Measurements from ENCODE around the gene CYP2B6.
"Not testable (repeated sequence)": the region's sequence is repeated elsewhere in the genome, so short reads cannot be mapped to it uniquely, and the experiment has no call there.

The CYP2B6 gene

DNA sequence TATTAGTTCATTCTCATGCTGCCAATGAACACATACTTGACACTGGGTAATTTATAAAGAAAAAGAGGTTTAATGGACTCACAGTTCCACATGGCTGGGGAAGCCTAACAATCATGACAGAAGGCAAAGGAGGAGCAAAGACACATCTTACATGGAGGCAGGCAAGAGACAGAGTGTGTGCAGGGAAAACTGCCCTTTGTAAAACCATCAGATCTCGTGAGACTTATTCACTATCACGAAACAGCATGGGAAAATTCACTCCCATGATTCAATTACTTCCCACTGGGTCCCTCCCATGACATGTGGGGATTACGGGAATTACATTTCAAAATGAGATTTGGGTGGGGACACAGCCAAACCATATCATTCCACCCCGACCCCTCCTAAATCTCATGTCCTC is 11.3 kb upstream of the CYP2B6 start:
- H3K23ac ChIP-seq (ENCODE audit: low read length in 2 of 2); H3K9me3 ChIP-seq (ENCODE audit: control insufficient read depth, low read length); H4K8ac ChIP-seq (ENCODE audit: low read length); H2BK15ac ChIP-seq (ENCODE audit: low read depth, poor library complexity, severe bottlenecking); H2AK5ac ChIP-seq (ENCODE audit: low read length, severe bottlenecking); H2BK12ac ChIP-seq (ENCODE audit: low read length in 2 of 2); H3K18ac ChIP-seq (ENCODE audit: low read depth in 1 of 2, low read length in 2 of 2); H2BK120ac ChIP-seq (ENCODE audit: low read depth, low read length); H3K14ac ChIP-seq (ENCODE audit: low read length in 2 of 2); H3K79me1 ChIP-seq (replicated peaks; ENCODE audit: low read length, poor library complexity, severe bottlenecking); H3K9ac ChIP-seq (ENCODE audit: low read length); H3K4me1 ChIP-seq (ENCODE audit: control insufficient read depth, insufficient read depth, low read depth, low read length); DNase-seq; H3K4ac ChIP-seq (ENCODE audit: low read depth in 1 of 2, low read length in 2 of 2); H3K4me3 ChIP-seq (ENCODE audit: insufficient read depth in 1 of 2, low read depth in 1 of 2, low read length in 2 of 2); H3K36me3 ChIP-seq (ENCODE audit: control insufficient read depth in 1 of 2, insufficient read depth in 2 of 2, low read depth in 1 of 2, low read length in 2 of 2); H3K4me2 ChIP-seq (ENCODE audit: low read length, poor library complexity, severe bottlenecking); H4K91ac ChIP-seq (ENCODE audit: low read length); H3K27ac ChIP-seq (ENCODE audit: low read length, poor library complexity, severe bottlenecking); H2BK5ac ChIP-seq (ENCODE audit: low read depth, low read length, poor library complexity, severe bottlenecking); H2AFZ ChIP-seq (ENCODE audit: low read depth, low read length): not testable (repeated sequence)
- WGBS, result 57% methylated on average over 4 of the region's 4 CpGs
- H3K27me3 ChIP-seq (ENCODE audit: control insufficient read depth in 1 of 2, insufficient read depth in 1 of 2, low read length in 2 of 2), result peaks cover 20 to 50% of the 10 kb centered on the region in 2 experiments

GRCh38 chr19:40980743-40981442 is 10.2 kb upstream of the CYP2B6 start:
- H2BK15ac ChIP-seq (ENCODE audit: low read depth, poor library complexity, severe bottlenecking); H2BK5ac ChIP-seq (ENCODE audit: low read depth, low read length, poor library complexity, severe bottlenecking); H3K4me1 ChIP-seq (ENCODE audit: control insufficient read depth, insufficient read depth, low read depth, low read length); H2AFZ ChIP-seq (ENCODE audit: low read depth, low read length); H2BK120ac ChIP-seq (ENCODE audit: low read depth, low read length); H3K23ac ChIP-seq (ENCODE audit: low read length in 2 of 2); H2BK12ac ChIP-seq (ENCODE audit: low read length in 2 of 2); H3K4me2 ChIP-seq (ENCODE audit: low read length, poor library complexity, severe bottlenecking); H2AK5ac ChIP-seq (ENCODE audit: low read length, severe bottlenecking); H3K4ac ChIP-seq (ENCODE audit: low read depth in 1 of 2, low read length in 2 of 2); H3K9ac ChIP-seq (ENCODE audit: low read length); H3K14ac ChIP-seq (ENCODE audit: low read length in 2 of 2); H3K79me1 ChIP-seq (replicated peaks; ENCODE audit: low read length, poor library complexity, severe bottlenecking); H3K9me3 ChIP-seq (ENCODE audit: control insufficient read depth, low read length); H4K8ac ChIP-seq (ENCODE audit: low read length); H4K91ac ChIP-seq (ENCODE audit: low read length); H3K4me3 ChIP-seq (ENCODE audit: insufficient read depth in 1 of 2, low read depth in 1 of 2, low read length in 2 of 2); H3K27ac ChIP-seq (ENCODE audit: low read length, poor library complexity, severe bottlenecking); H3K36me3 ChIP-seq (ENCODE audit: control insufficient read depth in 1 of 2, insufficient read depth in 2 of 2, low read depth in 1 of 2, low read length in 2 of 2); H3K18ac ChIP-seq (ENCODE audit: low read depth in 1 of 2, low read length in 2 of 2); DNase-seq: not testable (repeated sequence)
- H3K27me3 ChIP-seq (ENCODE audit: control insufficient read depth in 1 of 2, insufficient read depth in 1 of 2, low read length in 2 of 2), result peaks cover 20 to 45% of the 10 kb centered on the region in 2 experiments
- WGBS, result 6% methylated on average over 2 of the region's 2 CpGs

DNA sequence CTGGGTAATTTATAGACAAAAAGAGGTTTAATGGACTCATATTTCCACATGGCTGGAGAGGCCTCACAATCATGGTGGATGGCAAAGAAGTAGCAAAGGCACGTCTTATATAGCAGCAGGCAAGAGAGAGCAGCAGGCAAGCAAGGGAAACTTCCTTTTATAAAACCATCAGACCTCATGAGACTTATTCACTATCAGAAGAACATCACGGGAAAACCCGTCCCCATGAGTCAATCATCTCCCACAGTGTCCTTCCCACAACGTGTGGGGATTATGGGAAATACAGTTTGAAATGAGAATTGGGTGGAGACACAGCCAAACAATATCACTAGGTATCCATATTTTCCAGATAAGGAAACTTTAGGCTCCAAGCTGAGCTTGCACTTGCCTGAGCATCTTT is 9.5 kb upstream of the CYP2B6 start:
- H4K8ac ChIP-seq (ENCODE audit: low read length), result no peak overlapping the region
- DNase-seq, result no peak
- peaks cover 21 to 38% of the 10 kb centered on the region in 2 experiments for H3K27me3 ChIP-seq (ENCODE audit: control insufficient read depth in 1 of 2, insufficient read depth in 1 of 2, low read length in 2 of 2)
- H2BK5ac ChIP-seq (ENCODE audit: low read depth, low read length, poor library complexity, severe bottlenecking), result no peak overlapping the region
- H3K14ac ChIP-seq (ENCODE audit: low read length in 2 of 2), result no peak overlapping the region
- H2AFZ ChIP-seq (ENCODE audit: low read depth, low read length), result no peak overlapping the region
- no peaks in the 10 kb centered on the region for H3K9me3 ChIP-seq (ENCODE audit: control insufficient read depth, low read length)
- no peak overlapping the region for H2BK15ac ChIP-seq (ENCODE audit: low read depth, poor library complexity, severe bottlenecking)
- WGBS, result 10% methylated on average over 1 of the region's 4 CpGs
- H2BK12ac ChIP-seq (ENCODE audit: low read length in 2 of 2), result no peak overlapping the region
- no peak overlapping the region for H3K18ac ChIP-seq (ENCODE audit: low read depth in 1 of 2, low read length in 2 of 2)
- H3K36me3 ChIP-seq (ENCODE audit: control insufficient read depth in 1 of 2, insufficient read depth in 2 of 2, low read depth in 1 of 2, low read length in 2 of 2), result no peaks in the 10 kb centered on the region
- H3K27ac ChIP-seq (ENCODE audit: low read length, poor library complexity, severe bottlenecking), result no peak overlapping the region
- no peak overlapping the region for H3K4ac ChIP-seq (ENCODE audit: low read depth in 1 of 2, low read length in 2 of 2)
- H3K4me1 ChIP-seq (ENCODE audit: control insufficient read depth, insufficient read depth, low read depth, low read length), result peaks cover 2% of the 10 kb centered on the region
- H3K4me2 ChIP-seq (ENCODE audit: low read length, poor library complexity, severe bottlenecking), result no peak overlapping the region
- no peak overlapping the region for H3K23ac ChIP-seq (ENCODE audit: low read length in 2 of 2)
- H3K4me3 ChIP-seq (ENCODE audit: insufficient read depth in 1 of 2, low read depth in 1 of 2, low read length in 2 of 2), result no peak overlapping the region
- H2AK5ac ChIP-seq (ENCODE audit: low read length, severe bottlenecking), result no peak overlapping the region
- no peaks in the 10 kb centered on the region for H3K79me1 ChIP-seq (replicated peaks; ENCODE audit: low read length, poor library complexity, severe bottlenecking)
- H3K9ac ChIP-seq (ENCODE audit: low read length), result no peak overlapping the region
- H4K91ac ChIP-seq (ENCODE audit: low read length), result no peak overlapping the region
- H2BK120ac ChIP-seq (ENCODE audit: low read depth, low read length), result no peak overlapping the region

GRCh38 chr19:40982594-40983101 is 8.4 kb upstream of the CYP2B6 start:
- Histone ChIP-seq H2BK120ac (ENCODE audit: low read depth, low read length) (no peak overlapping the region), H3K23ac (ENCODE audit: low read length in 2 of 2) (no peak overlapping the region), H2AK5ac (ENCODE audit: low read length, severe bottlenecking) (no peak overlapping the region), H2BK15ac (ENCODE audit: low read depth, poor library complexity, severe bottlenecking) (no peak overlapping the region), H4K91ac (ENCODE audit: low read length) (no peak overlapping the region), H3K27me3 (ENCODE audit: control insufficient read depth in 1 of 2, insufficient read depth in 1 of 2, low read length in 2 of 2) (peaks cover 18 to 30% of the 10 kb centered on the region in 2 experiments), H2AFZ (ENCODE audit: low read depth, low read length) (no peak overlapping the region), H2BK12ac (ENCODE audit: low read length in 2 of 2) (no peak overlapping the region), H3K9me3 (ENCODE audit: control insufficient read depth, low read length) (no peaks in the 10 kb centered on the region), H3K18ac (ENCODE audit: low read depth in 1 of 2, low read length in 2 of 2) (no peak overlapping the region), H4K8ac (ENCODE audit: low read length) (no peak overlapping the region), H3K4ac (ENCODE audit: low read depth in 1 of 2, low read length in 2 of 2) (no peak overlapping the region), H3K27ac (ENCODE audit: low read length, poor library complexity, severe bottlenecking) (no peak overlapping the region), H3K79me1 (replicated peaks; ENCODE audit: low read length, poor library complexity, severe bottlenecking) (no peaks in the 10 kb centered on the region), H3K14ac (ENCODE audit: low read length in 2 of 2) (no peak overlapping the region), H2BK5ac (ENCODE audit: low read depth, low read length, poor library complexity, severe bottlenecking) (no peak overlapping the region), H3K4me2 (ENCODE audit: low read length, poor library complexity, severe bottlenecking) (no peak overlapping the region), H3K9ac (ENCODE audit: low read length) (no peak overlapping the region), H3K4me3 (ENCODE audit: insufficient read depth in 1 of 2, low read depth in 1 of 2, low read length in 2 of 2) (no peak overlapping the region), H3K4me1 (ENCODE audit: control insufficient read depth, insufficient read depth, low read depth, low read length) (peaks cover 2% of the 10 kb centered on the region), H3K36me3 (ENCODE audit: control insufficient read depth in 1 of 2, insufficient read depth in 2 of 2, low read depth in 1 of 2, low read length in 2 of 2) (no peaks in the 10 kb centered on the region)
- 18% methylated on average over 3 of the region's 3 CpGs for WGBS
- DNase-seq, result no peak
